Measurements from ENCODE around the gene SYNE2.

Gene SYNE2

GRCh38 chr14:64232095-64232838, 379.5 kb downstream of the SYNE2 start:
- no peak for TF ChIP-seq POLR2A (IDR thresholded peaks at IDR 0.05; ENCODE audit: extremely low read depth, insufficient read length)
- TF ChIP-seq CTCF (IDR thresholded peaks at IDR 0.05; ENCODE audit: low read depth, low read length), result no peak
- TF ChIP-seq MAX (IDR thresholded peaks at IDR 0.05; ENCODE audit: low read depth, low read length), result no peak
- TF ChIP-seq MYC (IDR thresholded peaks at IDR 0.05; ENCODE audit: low read depth, low read length), result no peak
- H3K4me3 ChIP-seq (ENCODE audit: low read depth, low read length), result no peak overlapping the region
- DNase-seq (ENCODE audit: low read depth), result peak; percentile 52

- no peak for TF ChIP-seq MAX (IDR thresholded peaks at IDR 0.05; ENCODE audit: low read depth, low read length)
- TF ChIP-seq POLR2A (IDR thresholded peaks at IDR 0.05; ENCODE audit: extremely low read depth, insufficient read length), result no peak
- no peak for TF ChIP-seq MYC (IDR thresholded peaks at IDR 0.05; ENCODE audit: low read depth, low read length)
- TF ChIP-seq CTCF (IDR thresholded peaks at IDR 0.05; ENCODE audit: low read depth, low read length), result no peak
- DNase-seq (ENCODE audit: low read depth), result no peak
- no peak overlapping the region for H3K4me3 ChIP-seq (ENCODE audit: low read depth, low read length)
Observed at GRCh38 chr14:64232944-64233343, 380.1 kb downstream of the SYNE2 start.

- DNase-seq (ENCODE audit: low read depth), result no peak
- no peak for TF ChIP-seq CTCF (IDR thresholded peaks at IDR 0.05; ENCODE audit: low read depth, low read length)
- TF ChIP-seq POLR2A (IDR thresholded peaks at IDR 0.05; ENCODE audit: extremely low read depth, insufficient read length), result no peak
- no peak for TF ChIP-seq MYC (IDR thresholded peaks at IDR 0.05; ENCODE audit: low read depth, low read length)
- TF ChIP-seq MAX (IDR thresholded peaks at IDR 0.05; ENCODE audit: low read depth, low read length), result no peak
- no peak overlapping the region for H3K4me3 ChIP-seq (ENCODE audit: low read depth, low read length)
Observed at GRCh38 chr14:64233531-64234190, 380.9 kb downstream of the SYNE2 start.

- H3K4me3 ChIP-seq (ENCODE audit: low read depth, low read length), result no peak overlapping the region
- no peak for DNase-seq (ENCODE audit: low read depth)
- TF ChIP-seq POLR2A (IDR thresholded peaks at IDR 0.05; ENCODE audit: extremely low read depth, insufficient read length) (no peak), MAX (IDR thresholded peaks at IDR 0.05; ENCODE audit: low read depth, low read length) (no peak), MYC (IDR thresholded peaks at IDR 0.05; ENCODE audit: low read depth, low read length) (no peak), CTCF (IDR thresholded peaks at IDR 0.05; ENCODE audit: low read depth, low read length) (no peak)
Observed at GRCh38 chr14:64234877-64235651, 382.3 kb downstream of the SYNE2 start.

- DNase-seq (ENCODE audit: low read depth), result no peak
- no peak overlapping the region for H3K4me3 ChIP-seq (ENCODE audit: low read depth, low read length)
- TF ChIP-seq MYC (IDR thresholded peaks at IDR 0.05; ENCODE audit: low read depth, low read length) (no peak), MAX (IDR thresholded peaks at IDR 0.05; ENCODE audit: low read depth, low read length) (no peak), CTCF (IDR thresholded peaks at IDR 0.05; ENCODE audit: low read depth, low read length) (no peak), POLR2A (IDR thresholded peaks at IDR 0.05; ENCODE audit: extremely low read depth, insufficient read length) (no peak)
Observed at GRCh38 chr14:64235652-64236640, 383.1 kb downstream of the SYNE2 start.

Data from NB4 (cell line).